IPS DF 4.7 (cell line): ENCODE measurements around the gene NFYC.

Source experiments
- DNase-seq: peaks from one replicate; pipeline ENCODE4 v3.0.0-alpha.2; 2013; ENCODE audit warnings: low spot score; ENCODE audit errors: extremely low read depth

The NFYC gene

DNA sequence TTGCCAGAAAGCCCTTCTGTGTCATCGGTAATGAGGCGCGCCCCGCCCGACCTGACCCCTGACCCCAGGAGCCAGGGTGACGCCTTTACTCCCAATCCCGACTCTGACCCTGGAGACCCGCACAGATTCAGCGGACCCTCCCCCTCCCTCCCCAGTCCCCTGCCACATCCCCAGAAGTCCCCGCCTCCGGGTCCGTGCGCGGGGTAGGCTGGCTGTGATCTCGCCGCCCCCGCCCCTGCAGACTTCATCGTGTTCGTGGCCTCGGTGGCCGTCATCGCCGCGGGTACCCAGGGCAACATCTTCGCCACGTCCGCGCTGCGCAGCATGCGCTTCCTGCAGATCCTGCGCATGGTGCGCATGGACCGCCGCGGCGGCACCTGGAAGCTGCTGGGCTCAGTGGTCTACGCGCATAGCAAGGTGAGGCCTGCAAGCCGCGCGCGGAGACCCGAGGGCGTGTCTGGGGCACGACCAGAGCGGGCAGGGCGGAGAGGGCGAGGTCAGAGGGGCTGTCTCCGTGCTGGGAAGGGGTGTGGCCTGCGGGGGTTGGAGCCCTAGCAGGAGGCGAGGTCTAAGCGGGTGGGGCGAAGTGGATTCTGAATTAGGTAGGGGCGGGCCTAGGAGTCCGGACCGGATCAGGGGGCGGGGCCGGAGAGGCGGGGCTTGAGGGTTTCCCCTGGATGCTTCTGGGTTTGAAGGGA is 126.9 kb downstream of the NFYC start:
- peak; percentile 60 for DNase-seq

DNA sequence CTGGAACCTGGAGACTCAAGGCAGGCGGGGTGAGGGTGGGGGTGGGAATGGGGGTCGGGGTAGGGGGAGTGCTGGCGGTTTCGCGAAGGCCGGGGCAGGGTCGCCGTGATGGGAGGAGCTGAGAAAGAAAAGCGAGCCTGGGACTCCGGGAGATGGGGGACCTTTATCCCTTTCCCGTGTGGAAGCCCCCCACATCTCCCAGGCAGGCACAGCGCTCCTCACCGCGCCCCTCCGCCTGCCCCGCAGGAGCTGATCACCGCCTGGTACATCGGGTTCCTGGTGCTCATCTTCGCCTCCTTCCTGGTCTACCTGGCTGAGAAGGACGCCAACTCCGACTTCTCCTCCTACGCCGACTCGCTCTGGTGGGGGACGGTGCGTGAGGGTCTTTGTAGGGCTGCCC is 127.6 kb downstream of the NFYC start:
- no peak for DNase-seq

DNA sequence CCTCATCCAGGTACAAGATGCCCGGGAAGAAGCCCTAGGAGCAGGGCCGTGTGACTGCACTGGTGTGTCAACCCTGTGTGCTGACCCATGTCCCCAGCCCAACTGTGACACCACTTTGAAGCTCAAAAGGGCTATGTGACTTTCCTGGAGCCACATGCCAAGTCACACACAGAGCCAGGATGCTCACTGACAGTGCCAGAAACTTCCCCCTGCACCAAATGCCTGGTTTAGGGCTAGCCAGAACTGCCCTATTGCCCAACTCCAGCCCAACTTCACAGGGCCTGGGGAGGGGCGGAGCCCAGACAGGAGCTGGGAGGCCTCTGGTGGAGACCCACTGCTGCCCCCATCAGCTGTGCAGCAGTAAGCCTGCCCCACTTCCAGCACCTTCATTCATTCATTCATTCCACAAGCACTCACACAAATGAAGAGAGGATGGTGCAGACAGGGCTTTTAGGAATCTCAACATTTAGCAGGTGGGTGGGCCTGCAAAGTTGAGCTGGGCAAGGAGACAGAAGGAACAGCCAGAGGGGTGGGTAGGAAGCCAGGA is 128.8 kb downstream of the NFYC start:
- no peak for DNase-seq
